GM21737 (cell line): ENCODE measurements around the gene SPNS2.

Experiments
- ATAC-seq: cut with Tn5 transposase; IDR thresholded peaks from one replicate; pipeline ENCODE4 v1.9.1; 2021; ENCODE audit warnings: mild to moderate bottlenecking, moderate library complexity; ENCODE audit not compliant: unreplicated experiment

The SPNS2 gene

GRCh38 chr17:4480929-4481898, 17.5 kb upstream of the SPNS2 start:
- no peak for ATAC-seq

DNA sequence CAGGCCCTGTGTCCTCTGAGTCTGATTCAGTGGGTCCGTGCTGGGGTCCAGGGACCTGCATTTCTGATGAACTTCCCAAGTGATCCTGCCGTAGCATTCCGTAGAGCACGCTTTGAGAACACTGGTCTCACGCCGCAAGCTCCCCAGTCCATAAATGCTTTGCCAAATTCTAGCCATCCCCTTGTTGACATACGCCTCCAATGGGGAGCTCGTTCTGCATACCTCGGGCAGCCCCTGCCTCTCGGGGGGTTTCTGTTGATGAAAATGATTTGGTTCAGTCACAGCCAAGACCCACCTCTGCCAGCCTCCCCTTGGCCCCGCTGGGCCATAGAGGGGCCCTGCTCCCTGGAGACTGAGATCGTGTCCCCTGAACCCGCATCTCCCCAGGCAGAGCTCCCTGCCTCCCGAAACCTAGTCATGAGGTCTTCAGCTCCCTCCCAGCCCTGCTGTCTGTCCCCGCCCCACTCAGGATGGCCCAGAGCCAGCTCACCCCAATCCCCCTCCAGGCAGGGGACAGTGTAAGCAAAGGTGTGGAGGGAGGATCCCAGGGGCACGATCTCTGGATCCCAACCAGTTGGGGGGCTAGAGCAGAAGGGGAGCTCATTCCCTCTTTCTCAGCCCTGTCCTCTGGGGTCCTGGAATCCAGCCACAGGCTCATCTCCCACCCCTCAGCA, 16.2 kb upstream of the SPNS2 start:
- ATAC-seq: no peak

GRCh38 chr17:4483012-4483840, 15.5 kb upstream of the SPNS2 start:
- ATAC-seq: no peak

GRCh38 chr17:4485676-4486646, 12.7 kb upstream of the SPNS2 start:
- no peak for ATAC-seq

GRCh38 chr17:4487296-4487695, 11.4 kb upstream of the SPNS2 start:
- no peak for ATAC-seq

DNA sequence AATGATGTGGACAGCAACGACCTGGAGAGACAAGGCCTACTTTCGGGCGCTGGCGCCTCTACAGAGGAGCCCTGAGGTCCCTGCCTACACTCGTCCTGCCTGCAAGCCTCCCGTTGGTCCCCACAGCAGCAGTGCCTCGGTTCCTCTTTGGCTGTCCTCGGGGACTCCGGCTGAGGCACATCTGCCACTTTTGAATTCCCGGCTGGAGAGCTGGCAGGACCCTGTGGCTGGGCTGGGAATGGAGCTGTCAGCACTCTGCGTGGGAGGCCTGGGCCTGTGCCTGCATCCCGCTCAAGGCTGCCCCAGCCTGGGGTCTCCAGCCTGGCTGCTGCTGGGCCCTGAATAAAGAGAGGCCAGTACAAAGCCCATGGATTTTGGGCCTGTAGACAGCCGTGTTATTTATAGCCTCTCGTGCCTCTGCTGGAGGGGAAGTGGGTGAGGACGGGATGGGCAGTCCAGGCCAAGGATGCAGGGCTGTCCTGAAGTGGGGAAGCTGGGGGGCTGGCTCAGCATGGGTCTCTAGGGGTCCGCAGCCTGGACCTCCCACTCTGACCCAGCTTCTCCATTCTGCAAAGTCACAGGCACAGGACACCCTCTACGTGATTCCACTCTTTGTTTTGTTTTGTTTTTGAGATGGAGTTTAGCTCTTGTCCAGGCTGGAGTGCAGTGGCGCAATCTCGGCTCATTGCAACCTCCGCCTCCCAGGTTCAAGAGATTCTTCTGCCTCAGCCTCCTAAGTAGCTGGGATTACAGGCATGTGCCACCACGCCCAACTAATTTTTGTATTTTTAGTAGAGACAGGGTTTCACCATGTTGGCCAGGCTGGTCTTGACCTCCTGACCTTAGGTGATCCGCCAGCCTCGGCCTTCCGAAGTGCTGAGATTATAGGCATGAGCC, 10.6 kb upstream of the SPNS2 start:
- no peak for ATAC-seq

DNA sequence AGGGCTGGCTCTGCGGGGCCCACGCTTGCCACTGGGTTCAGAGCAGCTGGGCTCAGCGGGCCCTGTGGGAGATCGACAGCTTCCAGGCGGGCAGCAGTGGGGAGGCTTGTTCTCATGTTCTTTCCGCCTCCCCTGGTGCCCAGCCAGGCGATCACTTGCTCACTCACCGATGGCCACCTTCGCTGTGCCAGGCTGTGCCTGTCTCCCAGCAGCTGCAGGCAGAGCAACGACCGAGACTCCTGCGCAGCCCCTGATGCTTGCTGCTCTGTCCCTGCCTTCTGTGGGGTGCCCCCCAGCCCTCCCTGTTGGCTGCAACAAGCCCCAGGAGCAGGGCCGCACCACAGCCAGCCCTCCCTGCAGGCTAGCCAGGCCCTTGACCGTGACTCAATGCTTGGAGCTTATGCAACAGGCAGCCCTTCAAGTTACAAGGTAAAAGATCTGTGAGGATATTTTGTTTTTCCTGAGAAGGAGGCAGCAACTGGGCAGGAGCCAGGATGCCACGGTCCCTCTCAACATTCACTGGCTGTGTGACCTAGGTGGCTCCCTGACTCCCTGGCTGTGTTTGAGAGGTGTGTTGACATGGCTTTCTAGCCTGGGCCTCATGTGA, 9.6 kb upstream of the SPNS2 start:
- no peak for ATAC-seq

DNA sequence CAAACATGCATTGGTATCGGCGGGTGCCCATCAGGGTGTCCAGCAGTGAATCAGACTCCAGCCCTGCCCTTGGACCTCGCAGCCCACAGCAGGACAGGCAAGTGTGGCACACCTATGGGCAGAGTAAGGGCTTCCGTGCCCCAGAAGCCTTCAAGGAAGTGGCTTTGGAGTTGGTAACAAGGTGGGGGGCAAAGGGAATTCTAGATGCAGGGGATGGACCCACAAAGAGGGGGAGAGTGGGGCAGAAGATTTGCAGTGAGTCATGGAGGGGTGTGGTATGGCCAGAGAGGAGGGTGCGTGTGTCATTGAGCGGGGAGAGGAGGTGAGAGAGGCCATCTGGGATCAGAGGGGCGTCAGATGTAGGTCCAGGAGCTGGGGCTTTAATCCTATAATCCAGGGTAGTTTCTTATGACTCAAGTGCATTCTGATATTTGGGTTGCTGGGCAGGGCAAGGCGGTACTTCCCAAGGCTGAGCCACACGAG, 8.5 kb upstream of the SPNS2 start:
- ATAC-seq: no peak

- ATAC-seq: no peak
Observed at GRCh38 chr17:4490637-4491061, 8.0 kb upstream of the SPNS2 start.

- no peak for ATAC-seq
Observed at GRCh38 chr17:4492721-4493561, 5.7 kb upstream of the SPNS2 start.

GRCh38 chr17:4497101-4497824, 1.4 kb upstream of the SPNS2 start:
- no peak for ATAC-seq

DNA sequence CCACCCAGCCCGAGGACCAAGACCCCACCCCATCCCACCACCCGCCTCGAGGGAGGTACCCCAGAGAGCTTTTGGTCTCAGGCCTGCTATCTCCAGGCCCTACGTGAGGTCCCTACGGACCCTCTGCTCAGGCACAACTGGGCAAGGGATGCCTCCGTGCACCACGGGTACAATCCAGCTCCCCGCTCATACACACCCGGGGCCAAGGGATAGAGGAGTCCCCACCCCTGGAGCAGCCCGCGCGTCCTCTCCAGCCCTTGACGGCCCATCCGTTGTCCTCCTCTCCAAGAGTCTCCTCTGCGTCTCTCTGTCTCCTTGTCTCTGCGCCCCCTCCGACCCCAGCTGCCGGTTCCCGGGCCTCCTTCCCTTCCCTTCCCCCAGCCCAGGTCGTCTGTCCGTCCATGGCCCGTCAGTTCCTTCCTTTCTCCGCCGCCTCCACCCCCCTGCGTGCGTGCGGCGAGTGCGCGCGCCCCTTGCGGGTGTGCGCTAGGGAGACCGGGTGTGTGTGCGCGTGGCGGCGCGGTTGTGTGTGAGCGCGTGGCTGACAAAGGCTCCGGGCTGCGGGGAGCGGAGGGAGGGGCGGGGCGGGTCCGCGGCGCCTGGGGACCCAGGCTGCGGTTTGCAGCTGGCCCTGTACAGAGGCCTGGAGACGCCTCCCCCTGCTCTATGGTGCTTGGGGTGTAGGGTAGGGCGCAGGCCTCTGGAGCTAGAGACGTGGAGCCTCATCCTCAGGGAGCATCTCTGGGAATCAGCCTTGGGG, 930 bp downstream of the SPNS2 start:
- no peak for ATAC-seq

- ATAC-seq: no peak
Observed at GRCh38 chr17:4500191-4500571, 1.5 kb downstream of the SPNS2 start.

GRCh38 chr17:4501295-4501949, 2.7 kb downstream of the SPNS2 start:
- ATAC-seq: no peak

GRCh38 chr17:4502466-4503154, 3.9 kb downstream of the SPNS2 start:
- ATAC-seq: no peak
